Kidney (tissue), 14 donors: Measurements from ENCODE around the gene DUSP16. TPM values are rescaled to one million over a fixed set of nuclear protein-coding genes. Genes with fewer than 3 reads are reported as not detected.

ENCODE experiments used
- DNase-seq, 5 donors: peaks; one replicate each; pipeline ENCODE4 v3.0.0-alpha.2; 2013 to 2020
- FAIRE-seq: peaks from 2 replicates; lab custom pipeline; 2012; peaks lifted over from hg19 to GRCh38; lab: Jason Lieb, UNC
- H3K27ac ChIP-seq, 2 donors: one replicate each; pipeline ENCODE4 v1.7.0; 2013; ENCODE audit warnings: low read depth in 2 of 2, low read length in 2 of 2, inconsistent platforms in 1 of 2
- H3K27me3 ChIP-seq: one replicate; pipeline ENCODE4 v1.7.1; 2013; ENCODE audit warnings: low read length, inconsistent platforms; ENCODE audit not compliant: control insufficient read depth, insufficient read depth
- H3K36me3 ChIP-seq, 3 donors: one replicate each; pipeline versions ENCODE4 v1.7.0 to v1.7.1; 2013; ENCODE audit warnings: low read length in 3 of 3, control low read depth in 1 of 3, inconsistent platforms in 1 of 3; ENCODE audit not compliant: insufficient read depth in 3 of 3, control insufficient read depth in 2 of 3
- H3K4me1 ChIP-seq, 3 donors: one replicate each; pipeline versions ENCODE4 v1.7.0 to v1.7.1; 2013; ENCODE audit warnings: low read length in 3 of 3, inconsistent platforms in 1 of 3, low read depth in 1 of 3; ENCODE audit not compliant: control insufficient read depth in 2 of 3, insufficient read depth in 2 of 3
- H3K4me3 ChIP-seq, 3 donors: one replicate each; pipeline versions ENCODE4 v1.7.0 to v1.8.1; 2013; ENCODE audit warnings: low read length in 3 of 3, control low read depth in 1 of 3, inconsistent platforms in 1 of 3
- H3K9ac ChIP-seq, 3 donors: one replicate each; pipeline versions ENCODE4 v1.7.0 to v1.7.1; 2013; ENCODE audit warnings: low read length in 3 of 3, control low read depth in 1 of 3, inconsistent platforms in 1 of 3
- H3K9me3 ChIP-seq, 3 donors: one replicate each; pipeline versions ENCODE4 v1.7.0 to v1.7.1; 2013; ENCODE audit warnings: low read length in 3 of 3, control low read depth in 1 of 3, inconsistent platforms in 1 of 3; ENCODE audit not compliant: control insufficient read depth in 2 of 3, insufficient read depth in 1 of 3
- intact Hi-C: fragments of 100-400 bp; cut with DNase I; formaldehyde crosslinking; loops from one replicate; pipeline ENCODE4 v1.11.1; 2022
- polyA plus RNA-seq: library from polyadenylated mRNA; stranded (reverse); fragments of 350-450 nt; fragmentation: Illumina TruSeq; extraction: RNeasy Lipid Tissue Mini Kit (QIAGEN cat#74804); gene quantifications from one replicate; pipeline ENCODE4 v1.2.3, GENCODE V29; 2014; ENCODE audit warnings: low read depth, low replicate concordance; ENCODE audit not compliant: insufficient read depth
- total RNA-seq: library from RNA; stranded (reverse); fragmentation: NEBNext Ultra II Directional; extraction: Animal tissue kit (Norgen Biotek cat#: 25700); gene quantifications from one replicate; pipeline ENCODE4 v1.2.1, GENCODE V29; 2021
- TF ChIP-seq, protein P1 (sequence below): IDR thresholded peaks from 3 replicates; pipeline ENCODE4 v1.5.1; 2012; ENCODE audit warnings: mild to moderate bottlenecking, moderate library complexity, borderline replicate concordance; ENCODE audit not compliant: insufficient read depth; ENCODE audit errors: extremely low read depth
- donor health status: control.
- donor health status: control.
- donor health status: control.
- donor health status: control.
- donor health status: control.
- donor health status: DM: yes; HTN: yes; CAD: no.
- donor health status: Normal renal cell carcinoma (clear cell type).

DUSP16 gene
- total and polyA plus RNA-seq, 2 donors from 2014 or later, result 6.6 to 27.4 TPM

DNA sequence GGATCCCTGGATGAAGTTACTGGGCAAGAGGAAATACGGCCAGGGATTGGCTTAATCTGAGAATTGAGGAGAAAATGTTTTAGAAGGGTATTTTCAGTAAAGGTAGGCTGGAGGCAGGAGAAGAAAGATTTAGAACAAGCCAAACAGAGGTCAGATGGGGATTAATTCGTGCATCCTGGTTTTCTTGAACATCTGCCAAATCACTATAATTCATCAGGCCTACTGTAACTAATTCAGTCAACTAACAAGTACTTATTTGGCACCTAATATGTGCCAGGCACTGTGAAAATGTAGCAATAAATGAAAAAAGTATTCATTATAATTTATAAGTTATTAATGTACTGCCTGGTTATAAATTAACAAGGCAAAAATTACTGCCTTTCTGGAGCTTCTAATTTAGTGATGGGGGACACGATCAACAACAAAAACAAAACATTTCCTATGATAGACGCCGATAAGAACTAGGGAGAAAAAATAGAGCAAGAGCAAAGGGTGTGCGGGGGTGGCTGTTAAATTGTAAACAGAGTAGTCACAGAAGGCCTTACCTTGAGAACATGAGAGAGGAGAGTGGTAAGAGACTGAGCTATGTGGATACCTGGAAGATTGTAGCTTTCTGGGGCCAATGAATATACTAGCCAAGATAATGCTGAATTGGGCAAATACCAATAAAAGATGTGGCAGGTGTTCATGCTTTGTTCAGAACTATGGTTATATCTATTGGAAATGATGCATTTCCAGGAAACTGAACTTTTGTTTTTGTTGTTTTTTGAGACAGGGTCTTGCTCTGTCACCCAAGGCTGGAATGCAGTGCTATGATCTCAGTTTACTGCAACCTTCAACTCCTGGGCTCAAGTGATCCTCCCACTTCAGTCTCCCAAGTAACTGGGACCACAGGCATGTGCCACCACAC, 34.0 kb downstream of the DUSP16 start:
- H3K9ac ChIP-seq, result no peak overlapping the region
- H3K27ac ChIP-seq, result no peak overlapping the region
- no peaks in the 10 kb centered on the region for H3K9me3 ChIP-seq
- no peaks in the 10 kb centered on the region for H3K36me3 ChIP-seq
- TF ChIP-seq, protein P1, sequence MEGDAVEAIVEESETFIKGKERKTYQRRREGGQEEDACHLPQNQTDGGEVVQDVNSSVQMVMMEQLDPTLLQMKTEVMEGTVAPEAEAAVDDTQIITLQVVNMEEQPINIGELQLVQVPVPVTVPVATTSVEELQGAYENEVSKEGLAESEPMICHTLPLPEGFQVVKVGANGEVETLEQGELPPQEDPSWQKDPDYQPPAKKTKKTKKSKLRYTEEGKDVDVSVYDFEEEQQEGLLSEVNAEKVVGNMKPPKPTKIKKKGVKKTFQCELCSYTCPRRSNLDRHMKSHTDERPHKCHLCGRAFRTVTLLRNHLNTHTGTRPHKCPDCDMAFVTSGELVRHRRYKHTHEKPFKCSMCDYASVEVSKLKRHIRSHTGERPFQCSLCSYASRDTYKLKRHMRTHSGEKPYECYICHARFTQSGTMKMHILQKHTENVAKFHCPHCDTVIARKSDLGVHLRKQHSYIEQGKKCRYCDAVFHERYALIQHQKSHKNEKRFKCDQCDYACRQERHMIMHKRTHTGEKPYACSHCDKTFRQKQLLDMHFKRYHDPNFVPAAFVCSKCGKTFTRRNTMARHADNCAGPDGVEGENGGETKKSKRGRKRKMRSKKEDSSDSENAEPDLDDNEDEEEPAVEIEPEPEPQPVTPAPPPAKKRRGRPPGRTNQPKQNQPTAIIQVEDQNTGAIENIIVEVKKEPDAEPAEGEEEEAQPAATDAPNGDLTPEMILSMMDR, result no peak
- intact Hi-C loops, result no loop called here
- H3K4me1 ChIP-seq, result peaks cover 5 to 16% (median 10%) of the 10 kb centered on the region in 3 donors
- DNase-seq (peak in 1 of 5 donors; percentile 69), FAIRE-seq (no peak)
- H3K27me3 ChIP-seq, result no peaks in the 10 kb centered on the region
- no peak overlapping the region for H3K4me3 ChIP-seq

DNA sequence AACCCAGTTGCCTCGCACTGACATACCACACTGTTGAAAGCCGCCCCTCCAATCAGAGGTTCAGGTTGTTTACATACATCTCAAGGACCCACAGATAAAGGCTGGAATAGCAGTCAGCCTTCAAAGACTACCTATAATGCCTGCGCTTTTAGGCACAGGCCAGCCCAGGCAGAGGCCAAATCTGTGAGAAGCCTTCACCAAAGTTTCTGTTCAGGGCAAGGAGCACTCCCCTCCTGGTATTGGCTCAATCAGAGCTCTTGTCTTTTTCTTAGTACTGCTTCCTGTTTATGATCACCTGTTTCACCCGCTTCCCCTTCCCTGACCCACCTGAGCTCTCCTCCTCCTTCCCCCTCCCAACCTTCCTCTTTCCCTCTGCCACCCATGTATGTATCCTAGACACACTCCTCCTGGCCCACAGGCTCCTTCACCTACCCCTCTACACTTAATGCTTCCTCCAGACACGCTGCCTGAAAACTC, 34.8 kb downstream of the DUSP16 start:
- TF ChIP-seq, protein P1, result no peak
- Histone ChIP-seq H3K4me3 (no peak overlapping the region), H3K27me3 (no peaks in the 10 kb centered on the region), H3K9me3 (no peaks in the 10 kb centered on the region), H3K36me3 (no peaks in the 10 kb centered on the region), H3K9ac (no peak overlapping the region), H3K4me1 (peaks cover 5 to 11% (median 7%) of the 10 kb centered on the region in 3 donors), H3K27ac (no peak overlapping the region)
- DNase-seq (no peak), FAIRE-seq (no peak)
- intact Hi-C loops, result no loop called here

DNA sequence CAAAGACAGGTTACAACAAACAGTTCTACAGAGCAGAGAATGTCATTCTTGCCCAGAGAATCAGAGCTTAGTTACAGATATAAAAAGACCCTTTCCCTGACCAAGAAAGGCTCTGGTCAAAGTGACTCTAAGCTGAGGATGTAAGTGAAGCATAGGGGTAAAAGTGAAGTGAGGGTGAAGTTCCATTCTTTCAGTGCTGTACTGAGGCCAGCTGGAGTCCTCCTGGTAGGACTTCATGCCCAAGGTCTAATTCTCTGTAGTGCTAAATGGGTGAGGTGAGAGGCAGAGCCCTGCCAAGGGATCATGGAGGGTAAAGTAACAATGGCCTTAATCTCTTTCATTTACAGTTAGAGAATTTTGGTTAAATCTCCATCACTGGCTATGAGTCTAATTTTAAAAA, 38.5 kb downstream of the DUSP16 start:
- intact Hi-C loops, result no loop called here
- H3K4me3 ChIP-seq, result no peak overlapping the region
- H3K4me1 ChIP-seq, result peaks cover 5 to 11% (median 7%) of the 10 kb centered on the region in 3 donors
- DNase-seq (no peak), FAIRE-seq (no peak)
- TF ChIP-seq, protein P1, result no peak
- no peaks in the 10 kb centered on the region for H3K9me3 ChIP-seq
- no peaks in the 10 kb centered on the region for H3K27me3 ChIP-seq
- no peak overlapping the region for H3K27ac ChIP-seq
- peaks cover 0 to 6% (median 0%) of the 10 kb centered on the region in 3 donors for H3K36me3 ChIP-seq
- H3K9ac ChIP-seq, result no peak overlapping the region
